Sigmoid colon (tissue), 7 donors: Measurements from ENCODE around the gene P2RY8. TPM values are rescaled to one million over a fixed set of nuclear protein-coding genes. Genes with fewer than 3 reads are reported as not detected.
A peak's percentile ranks its signal among the peaks of the same experiment; 100 is the strongest.
"Not testable (repeated sequence)": the region's sequence is repeated elsewhere in the genome, so short reads cannot be mapped to it uniquely, and the experiment has no call there.

Experiments used
- DNase-seq: peaks from one replicate; pipeline ENCODE4 v3.0.0-alpha.2; 2019
- H3K27ac ChIP-seq, 4 donors: fragments of 200-600 bp; sonication (generic); one replicate each; pipeline ENCODE4 v1.5.1; 2016 to 2019; ENCODE audit warnings: mild to moderate bottlenecking in 1 of 4
- H3K27me3 ChIP-seq, 3 donors: fragments of 200-600 bp; sonication (generic); one replicate each; pipeline ENCODE4 v1.5.1; 2019; ENCODE audit warnings: mild to moderate bottlenecking in 1 of 3
- H3K36me3 ChIP-seq, 4 donors: fragments of 200-600 bp; sonication (generic); one replicate each; pipeline ENCODE4 v1.5.1; 2016 to 2019
- H3K4me1 ChIP-seq, 4 donors: fragments of 200-600 bp; sonication (generic); one replicate each; pipeline ENCODE4 v1.5.1; 2017 to 2019
- H3K4me3 ChIP-seq, 4 donors: fragments of 200-600 bp; sonication (generic); one replicate each; pipeline ENCODE4 v1.5.1; 2017 to 2019; ENCODE audit warnings: mild to moderate bottlenecking in 2 of 4, moderate library complexity in 1 of 4
- H3K9me3 ChIP-seq, 4 donors: fragments of 200-600 bp in 3 of 4; sonication (generic) in 3 of 4; one replicate each; pipeline versions ENCODE4 v1.5.1 to v1.6.1; 2013 to 2019
- CTCF ChIP-seq, 4 experiments: fragments of 450-650 bp in 3 of 4; fragments of 200-600 bp in 1 of 4; IDR thresholded peaks; one replicate each; pipeline ENCODE4 v1.5.1; 2016 to 2019; ENCODE audit warnings: antibody characterized with exemption in 4 of 4, mild to moderate bottlenecking in 3 of 4, moderate library complexity in 2 of 4
- EP300 ChIP-seq, 4 donors: sonication (generic); formaldehyde crosslinking; IDR thresholded peaks; one replicate each; pipeline ENCODE4 v1.6.1; 2017; ENCODE audit warnings: antibody characterized with exemption in 4 of 4
- POLR2A ChIP-seq, 2 donors: fragments of 450-650 bp; IDR thresholded peaks; one replicate each; pipeline ENCODE4 v1.6.1; 2016; ENCODE audit warnings: antibody characterized with exemption in 2 of 2, mild to moderate bottlenecking in 2 of 2, moderate library complexity in 2 of 2
- POLR2AphosphoS5 ChIP-seq, 4 donors: sonication (generic); formaldehyde crosslinking; IDR thresholded peaks; one replicate each; pipeline ENCODE4 v1.6.1; 2017; ENCODE audit warnings: antibody characterized with exemption in 4 of 4
- WGBS, 2 donors: extraction: QIAGEN DNeasy Blood & Tissue Kit; methylation state at CpG; one replicate each; pipeline ENCODE4 v1.1.7; 2013; 5-methylcytosine and 5-hydroxymethylcytosine counted together
- intact Hi-C: fragments of 100-400 bp; cut with DNase I; formaldehyde crosslinking; loops from one replicate; pipeline ENCODE4 v1.15.1; 2023
- polyA plus RNA-seq, 3 donors: library from polyadenylated mRNA; stranded (reverse); fragments of 200-250 nt; gene quantifications; one replicate each; pipeline ENCODE4 v1.2.3, GENCODE V29; 2013
- total RNA-seq, 4 donors: library from RNA; depleted of rRNA; stranded (reverse); fragments of >200 nt; gene quantifications; one replicate each; pipeline ENCODE4 v1.1.0, GENCODE V29; 2016
- donor health status: healthy with polysubstance abuse.
- donor health status: Bipolar disorder and iron deficiency.
- donor health status: healthy.

The P2RY8 gene
- total and polyA plus RNA-seq, 7 donors, result 0.28 to 15.0 (median 0.87) TPM; not detected in 1

- H3K9me3 ChIP-seq, result no peaks in the 10 kb centered on the region
- intact Hi-C loops, result no loop called here
- WGBS, 2 donors, result 50 to 73% methylated on average over 2 of the region's 2 CpGs
- H3K4me1 ChIP-seq, result no peaks in the 10 kb centered on the region
- no peaks in the 10 kb centered on the region for H3K27me3 ChIP-seq
- TF ChIP-seq POLR2AphosphoS5 (IDR thresholded peaks at IDR 0.05) (no peak), EP300 (IDR thresholded peaks at IDR 0.05) (no peak), POLR2A (IDR thresholded peaks at IDR 0.05) (no peak), CTCF (IDR thresholded peaks at IDR 0.05) (no peak)
- H3K27ac ChIP-seq, result no peak overlapping the region
- DNase-seq, result no peak
- H3K4me3 ChIP-seq, result no peak overlapping the region
- no peaks in the 10 kb centered on the region for H3K36me3 ChIP-seq
These were observed 24.2 kb upstream of the P2RY8 start for GRCh38 chrX:1561164-1561563.

- peak; percentile 14 for DNase-seq
- H3K4me3 ChIP-seq, result no peak overlapping the region
- intact Hi-C loops, result no loop called here
- TF ChIP-seq POLR2AphosphoS5 (IDR thresholded peaks at IDR 0.05) (no peak), CTCF (IDR thresholded peaks at IDR 0.05) (no peak), EP300 (IDR thresholded peaks at IDR 0.05) (no peak), POLR2A (IDR thresholded peaks at IDR 0.05) (no peak)
- no peaks in the 10 kb centered on the region for H3K27me3 ChIP-seq
- H3K36me3 ChIP-seq, result no peaks in the 10 kb centered on the region
- 82 to 88% methylated on average over 13 of the region's 13 CpGs for WGBS, 2 donors
- no peaks in the 10 kb centered on the region for H3K4me1 ChIP-seq
- no peaks in the 10 kb centered on the region for H3K9me3 ChIP-seq
- H3K27ac ChIP-seq, result no peak overlapping the region
These were observed 21.9 kb upstream of the P2RY8 start for GRCh38 chrX:1558761-1559468.

DNA sequence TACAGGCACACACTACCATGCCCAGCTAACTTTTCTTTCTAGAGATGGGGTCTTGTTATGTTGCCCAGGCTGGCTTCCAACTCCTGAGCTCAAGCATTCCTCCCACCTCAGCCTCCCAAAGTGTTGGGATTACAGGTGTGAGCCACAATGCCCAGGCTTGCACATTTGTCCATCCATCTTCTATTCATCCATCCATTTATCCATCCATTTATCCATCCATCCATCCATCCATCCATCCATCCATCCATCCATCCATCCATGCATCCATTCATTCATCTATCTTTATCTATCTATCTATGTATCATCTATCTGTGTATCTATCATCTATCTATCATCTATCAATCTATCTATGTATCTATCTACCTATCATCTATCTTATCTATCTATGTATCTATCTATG lies 20.5 kb upstream of the P2RY8 start:
- H3K4me3 ChIP-seq, intact Hi-C loops, H3K9me3 ChIP-seq, H3K27ac ChIP-seq, DNase-seq, H3K27me3 ChIP-seq, H3K4me1 ChIP-seq, H3K36me3 ChIP-seq: not testable (repeated sequence)

GRCh38 chrX:1555370-1555769 lies 18.4 kb upstream of the P2RY8 start:
- WGBS, 2 donors, result 88 to 90% methylated on average over 6 of the region's 6 CpGs
- intact Hi-C loops, result no loop called here
- H3K36me3 ChIP-seq, result no peaks in the 10 kb centered on the region
- H3K4me1 ChIP-seq, result no peaks in the 10 kb centered on the region
- no peak overlapping the region for H3K27ac ChIP-seq
- H3K9me3 ChIP-seq, result no peaks in the 10 kb centered on the region
- H3K27me3 ChIP-seq, result no peaks in the 10 kb centered on the region
- DNase-seq, result peak; percentile 12
- no peak overlapping the region for H3K4me3 ChIP-seq
- no peak for TF ChIP-seq POLR2A (IDR thresholded peaks at IDR 0.05)
- TF ChIP-seq EP300 (IDR thresholded peaks at IDR 0.05), result no peak
- TF ChIP-seq CTCF (IDR thresholded peaks at IDR 0.05), result no peak
- TF ChIP-seq POLR2AphosphoS5 (IDR thresholded peaks at IDR 0.05), result no peak

DNA sequence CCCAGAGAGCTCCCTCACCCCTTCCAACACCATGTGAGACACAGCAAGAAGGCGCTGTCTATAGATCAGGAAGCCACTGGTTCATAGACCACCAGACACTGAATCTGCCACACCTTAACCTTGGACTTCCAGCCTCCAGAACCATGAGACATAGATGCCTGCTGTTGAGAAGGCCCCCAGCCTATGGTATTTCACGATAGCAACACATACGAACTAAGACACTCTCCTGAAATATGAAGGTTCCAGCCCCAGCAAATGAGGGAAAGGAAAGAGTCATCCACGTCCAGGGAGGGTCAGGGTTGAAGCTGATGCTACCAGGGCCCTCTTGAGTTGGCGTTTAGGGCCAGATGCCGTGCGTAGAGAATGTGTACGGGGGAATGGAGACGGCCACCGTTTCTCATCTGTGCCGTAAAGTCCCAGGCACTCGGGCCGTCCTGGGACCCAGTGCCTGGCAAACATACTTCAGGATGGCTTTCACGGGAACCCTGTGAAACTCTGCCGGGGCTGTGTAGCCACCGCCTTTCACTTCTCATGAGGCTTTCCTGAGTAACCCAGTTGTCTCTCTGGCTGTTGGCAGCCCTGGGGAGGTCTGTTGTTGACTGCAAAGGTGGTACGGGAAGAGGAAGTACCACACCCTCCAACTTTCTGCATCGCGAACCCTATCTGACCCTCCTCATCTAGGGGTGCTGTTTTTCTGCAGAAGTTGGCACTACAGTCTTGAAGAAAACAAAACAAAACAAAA lies 17.7 kb upstream of the P2RY8 start:
- H3K4me1 ChIP-seq, result no peaks in the 10 kb centered on the region
- no peaks in the 10 kb centered on the region for H3K36me3 ChIP-seq
- no peak overlapping the region for H3K4me3 ChIP-seq
- DNase-seq, result peak; percentile 26
- 70 to 83% methylated on average over 19 of the region's 19 CpGs for WGBS, 2 donors
- TF ChIP-seq CTCF (IDR thresholded peaks at IDR 0.05), result no peak
- no peak for TF ChIP-seq EP300 (IDR thresholded peaks at IDR 0.05)
- TF ChIP-seq POLR2AphosphoS5 (IDR thresholded peaks at IDR 0.05), result no peak
- TF ChIP-seq POLR2A (IDR thresholded peaks at IDR 0.05), result no peak
- H3K27me3 ChIP-seq, result no peaks in the 10 kb centered on the region
- intact Hi-C loops, result no loop called here
- H3K9me3 ChIP-seq, result no peaks in the 10 kb centered on the region
- no peak overlapping the region for H3K27ac ChIP-seq
